Measurements from ENCODE around the gene ZBTB20.

Gene ZBTB20

GRCh38 chr3:114741066-114741465 lies 406.0 kb downstream of the ZBTB20 start:
- TF ChIP-seq CTCF (IDR thresholded peaks at IDR 0.05; ENCODE audit: extremely low read depth, insufficient read depth, missing control alignments), result no peak
- in situ Hi-C loops (cut with MboI; ENCODE audit: low pct_unique_long_range_greater_than_20kb, low sequenced_read_pairs, unreplicated experiment), result no loop called here
- no peak for DNase-seq (ENCODE audit: low spot score)

GRCh38 chr3:114739627-114740026 lies 407.5 kb downstream of the ZBTB20 start:
- in situ Hi-C loops (cut with MboI; ENCODE audit: low pct_unique_long_range_greater_than_20kb, low sequenced_read_pairs, unreplicated experiment), result no loop called here

GRCh38 chr3:114732353-114732752 lies 414.7 kb downstream of the ZBTB20 start:
- in situ Hi-C loops (cut with MboI; ENCODE audit: low pct_unique_long_range_greater_than_20kb, low sequenced_read_pairs, unreplicated experiment), result no loop called here
- no peak for DNase-seq (ENCODE audit: low spot score)
- no peak for TF ChIP-seq CTCF (IDR thresholded peaks at IDR 0.05; ENCODE audit: extremely low read depth, insufficient read depth, missing control alignments)

More at GRCh38 chr3:114739627-114740026, 407.5 kb downstream of the ZBTB20 start:
- no peak for TF ChIP-seq CTCF (IDR thresholded peaks at IDR 0.05; ENCODE audit: extremely low read depth, insufficient read depth, missing control alignments)
- DNase-seq (ENCODE audit: low spot score), result no peak

- in situ Hi-C loops (cut with MboI; ENCODE audit: low pct_unique_long_range_greater_than_20kb, low sequenced_read_pairs, unreplicated experiment), result no loop called here
- no peak for TF ChIP-seq CTCF (IDR thresholded peaks at IDR 0.05; ENCODE audit: extremely low read depth, insufficient read depth, missing control alignments)
- no peak for DNase-seq (ENCODE audit: low spot score)
Measured at GRCh38 chr3:114730397-114730796, 416.7 kb downstream of the ZBTB20 start.

GRCh38 chr3:114727373-114727772 lies 419.7 kb downstream of the ZBTB20 start:
- TF ChIP-seq CTCF (IDR thresholded peaks at IDR 0.05; ENCODE audit: extremely low read depth, insufficient read depth, missing control alignments), result no peak
- in situ Hi-C loops (cut with MboI; ENCODE audit: low pct_unique_long_range_greater_than_20kb, low sequenced_read_pairs, unreplicated experiment), result no loop called here
- peak; percentile 16 for DNase-seq (ENCODE audit: low spot score)

GRCh38 chr3:114725966-114726365 lies 421.1 kb downstream of the ZBTB20 start:
- no peak for TF ChIP-seq CTCF (IDR thresholded peaks at IDR 0.05; ENCODE audit: extremely low read depth, insufficient read depth, missing control alignments)
- in situ Hi-C loops (cut with MboI; ENCODE audit: low pct_unique_long_range_greater_than_20kb, low sequenced_read_pairs, unreplicated experiment), result no loop called here
- no peak for DNase-seq (ENCODE audit: low spot score)

- in situ Hi-C loops (cut with MboI; ENCODE audit: low pct_unique_long_range_greater_than_20kb, low sequenced_read_pairs, unreplicated experiment), result no loop called here
- no peak for DNase-seq (ENCODE audit: low spot score)
- TF ChIP-seq CTCF (IDR thresholded peaks at IDR 0.05; ENCODE audit: extremely low read depth, insufficient read depth, missing control alignments), result no peak
Measured at GRCh38 chr3:114722530-114722929, 424.6 kb downstream of the ZBTB20 start.
